GM12878 (cell line): ENCODE results near the gene NOS1. TPM values are rescaled to one million over a fixed set of nuclear protein-coding genes. Genes with fewer than 3 reads are reported as not detected.

Experiments used
- ATAC-seq: fragments of 200-7000 bp; cut with Tn5 transposase; 3 replicates; pipeline ENCODE4 v1.9.1; 2020; ENCODE audit warnings: mild to moderate bottlenecking, moderate library complexity
- BruUV-seq: library from RNA; stranded (reverse); fragments of 400-500 nt; replicated peaks from 2 replicates; lab custom pipeline; 2021; lab: Mats Ljungman, UMichigan
- CTCF ChIA-PET: fragments of 300-600 bp; sonication (Branson Sonifier 250); formaldehyde crosslinking; extraction: SDS; loops from one replicate; lab custom pipeline; 2021; ENCODE audit warnings: inconsistent platforms; lab: Yijun Ruan, JAX
- POLR2A ChIA-PET: fragments of 350-600 bp; formaldehyde crosslinking; extraction: SDS; loops from one replicate; lab custom pipeline; 2021; ENCODE audit warnings: inconsistent platforms; lab: Charles Lee
- RAD21 ChIA-PET: fragments of 300-600 bp; sonication (Branson Sonifier 250); formaldehyde crosslinking; loops from one replicate; lab custom pipeline; 2023; ENCODE audit warnings: antibody characterized with exemption; ENCODE audit not compliant: unreplicated experiment; lab: Charles Lee
- SMC1A ChIA-PET: fragments of 300-600 bp; sonication (Branson Sonifier 250); formaldehyde crosslinking; loops from one replicate; lab custom pipeline; 2023; ENCODE audit not compliant: unreplicated experiment, uncharacterized antibody; lab: Charles Lee
- DNase-seq: peaks from one replicate; pipeline ENCODE4 v3.0.0-alpha.2; 2011; ENCODE audit warnings: low read depth, low spot score
- FAIRE-seq: peaks from 3 replicates; lab custom pipeline; 2011; peaks lifted over from hg19 to GRCh38; lab: Jason Lieb, UNC
- H2AFZ ChIP-seq: 2 replicates; pipeline ENCODE4 v1.6.0; 2011; ENCODE audit warnings: low read depth, low read length, control low read depth; ENCODE audit not compliant: control insufficient read depth
- H3K27ac ChIP-seq: 2 replicates; pipeline ENCODE4 v1.5.1; 2011; ENCODE audit warnings: control low read depth; ENCODE audit not compliant: control insufficient read depth, insufficient read depth
- H3K27me3 ChIP-seq, 2 experiments: replicated peaks in 1 of 2; 2 replicates each; pipeline versions ENCODE4 v1.6.0 to v1.6.1; 2011; ENCODE audit warnings: low read length in 1 of 2; ENCODE audit not compliant: control insufficient read depth in 2 of 2, insufficient read depth in 2 of 2
- H3K36me3 ChIP-seq, 2 experiments: 2 replicates each; pipeline ENCODE4 v1.5.1; 2011; ENCODE audit warnings: low read length in 1 of 2; ENCODE audit not compliant: control insufficient read depth in 2 of 2, insufficient read depth in 2 of 2
- H3K4me1 ChIP-seq: 2 replicates; pipeline ENCODE4 v1.6.1; 2011; ENCODE audit warnings: mild to moderate bottlenecking, low read length, moderate library complexity, mixed read lengths; ENCODE audit not compliant: control insufficient read depth, insufficient read depth
- H3K4me2 ChIP-seq: 2 replicates; pipeline ENCODE4 v1.6.0; 2011; ENCODE audit warnings: control low read depth; ENCODE audit not compliant: control insufficient read depth, insufficient read depth
- H3K4me3 ChIP-seq: fragments of 200-600 bp; sonication (generic); 2 replicates; pipeline ENCODE4 v1.5.1; 2016
- H3K79me2 ChIP-seq: 2 replicates; pipeline ENCODE4 v1.6.0; 2011; ENCODE audit warnings: low read length; ENCODE audit not compliant: control insufficient read depth, insufficient read depth
- H3K9ac ChIP-seq: 2 replicates; pipeline ENCODE4 v1.8.0; 2011; ENCODE audit warnings: low read length, control low read depth, mixed read lengths; ENCODE audit not compliant: control insufficient read depth, insufficient read depth
- H3K9me3 ChIP-seq: replicated peaks from 3 replicates; pipeline ENCODE4 v1.5.1; 2011; ENCODE audit warnings: mild to moderate bottlenecking, low read length; ENCODE audit not compliant: control insufficient read depth, insufficient read depth
- H4K20me1 ChIP-seq: 2 replicates; pipeline ENCODE4 v1.6.0; 2011; ENCODE audit not compliant: control insufficient read depth, insufficient read depth
- CREB1 ChIP-seq: IDR thresholded peaks from 2 replicates; pipeline ENCODE4 v1.6.1; 2012; ENCODE audit warnings: low read depth, mild to moderate bottlenecking, inconsistent platforms
- E2F4 ChIP-seq: IDR thresholded peaks from 2 replicates; pipeline ENCODE4 v1.6.1; 2012; ENCODE audit warnings: low read depth, low read length, improper control_type of control experiment
- EGR1 ChIP-seq, 2 experiments: IDR thresholded peaks; 1 replicate in 1 of 2; 2 replicates in 1 of 2; pipeline ENCODE4 v1.6.1; 2011 to 2012; ENCODE audit warnings: low read depth in 2 of 2, low read length in 2 of 2, borderline replicate concordance in 1 of 2, mild to moderate bottlenecking in 1 of 2, moderate library complexity in 1 of 2
- MTA2 ChIP-seq: fragments of 450-650 bp; IDR thresholded peaks from 2 replicates; pipeline ENCODE4 v1.6.1; 2016; ENCODE audit warnings: low read depth, mild to moderate bottlenecking, moderate library complexity
- RAD21 ChIP-seq: IDR thresholded peaks from 2 replicates; pipeline ENCODE4 v1.6.1; 2011; ENCODE audit warnings: mild to moderate bottlenecking, low read depth, low read length, moderate library complexity; ENCODE audit not compliant: insufficient read depth
- RB1 ChIP-seq: fragments of 450-650 bp; formaldehyde crosslinking; IDR thresholded peaks from 2 replicates; pipeline ENCODE4 v1.6.1; 2017; ENCODE audit warnings: mild to moderate bottlenecking, borderline replicate concordance
- RBBP5 ChIP-seq: fragments of 200-600 bp; sonication (generic); conservative IDR thresholded peaks from 2 replicates; pipeline ENCODE4 v1.6.1; 2016
- SKIL ChIP-seq: fragments of 450-650 bp; IDR thresholded peaks from 2 replicates; pipeline ENCODE4 v1.6.1; 2017; ENCODE audit warnings: mild to moderate bottlenecking, low read depth, inconsistent platforms; ENCODE audit not compliant: poor library complexity, severe bottlenecking
- WGBS: methylation state at CpG from one replicate; pipeline ENCODE4 v1.1.6; 2016; ENCODE audit warnings: low lambda C conversion rate; ENCODE audit not compliant: insufficient replicate concordance, insufficient coverage; ENCODE audit errors: missing lambda C conversion rate; 5-methylcytosine and 5-hydroxymethylcytosine counted together
- in situ Hi-C: fragments of 300-500 bp; cut with MboI; formaldehyde crosslinking; loops from 9 replicates; pipeline ENCODE4 v1.14.3; 2018; ENCODE audit warnings: mixed read lengths
- intact Hi-C: fragments of 100-400 bp; cut with micrococcal nuclease; formaldehyde crosslinking; loops from one replicate; pipeline ENCODE4 v1.14.2; 2022; ENCODE audit not compliant: unreplicated experiment
- polyA plus RNA-seq, 11 experiments: library from polyadenylated mRNA; depleted of rRNA in 4 of 11; unstranded in 6 of 11; stranded (reverse) in 5 of 11; fragments of >200 nt; fragmentation: Nextera tagmentation in 4 of 11; fragmentation: Illumina TruSeq in 1 of 11; extraction: Ambion mirVana in 4 of 11; extraction: Trizol in 1 of 11; gene quantifications; 1 replicate in 1 of 11; 2 replicates in 10 of 11; pipeline versions ENCODE4 v1.2.1 to v1.2.3, GENCODE V29; 2011 to 2016; ENCODE audit warnings: inconsistent platforms in 2 of 11, missing spikeins in 2 of 11, low read depth in 1 of 11
- total RNA-seq, 4 experiments: library from RNA; depleted of rRNA in 3 of 4; stranded (reverse); fragments of >200 nt in 3 of 4; fragmentation: Illumina TruSeq in 1 of 4; extraction: Trizol in 1 of 4; gene quantifications; 2 replicates each; pipeline versions ENCODE4 v1.2.1 to v1.2.3, GENCODE V29; 2013 to 2021

NOS1 gene
- total and polyA plus RNA-seq, 10 of the 15 experiments (the other 5 are each of a cell fraction or from before 2014, with no cell fraction given), result under 0.01 to 0.04 (median 0.01) TPM; not detected in 7

- in situ Hi-C loops, result no loop called here
- Histone ChIP-seq H3K27me3 (no peaks in the 10 kb centered on the region), H3K36me3 (no peaks in the 10 kb centered on the region), H4K20me1 (no peaks in the 10 kb centered on the region), H2AFZ (no peak overlapping the region), H3K9ac (no peak overlapping the region), H3K4me2 (no peak overlapping the region), H3K79me2 (no peaks in the 10 kb centered on the region), H3K9me3 (no peaks in the 10 kb centered on the region), H3K4me3 (no peak overlapping the region), H3K4me1 (no peaks in the 10 kb centered on the region), H3K27ac (no peak overlapping the region)
- 21% methylated on average over 4 of the region's 4 CpGs for WGBS
- TF ChIP-seq RAD21 (no peak), SKIL (no peak), MTA2 (no peak), CREB1 (no peak), EGR1 (IDR thresholded peaks at IDR 0.05; ENCODE audit: borderline replicate concordance in 1 of 2, low read depth in 2 of 2, low read length in 2 of 2) (no peak), RB1 (no peak), RBBP5 (no peak), E2F4 (no peak)
- ChIA-PET CTCF (interaction anchor here (1.0 kb wide), 2 partner anchors 24 to 246 kb away, joined by 3 to 6 read pairs; no protein-coding TSS in a partner anchor), SMC1A (no interaction called here), RAD21 (no interaction called here), POLR2A (no interaction called here)
- DNase-seq (no peak), ATAC-seq (no peak), FAIRE-seq (no peak)
- intact Hi-C loops, result no loop called here
- no TSS peak for BruUV-seq
These were observed 18.1 kb downstream of the NOS1 start for GRCh38 chr12:117343296-117343695.
